GM10266 (cell line): Measurements from ENCODE around the gene TYW1.
"Not testable (repeated sequence)": the region's sequence is repeated elsewhere in the genome, so short reads cannot be mapped to it uniquely, and the experiment has no call there.

Source experiments
- DNase-seq: peaks from one replicate; pipeline ENCODE4 v3.0.0; 2012; ENCODE audit errors: extremely low spot score
- TF ChIP-seq, protein P1 (sequence below): IDR thresholded peaks from 2 replicates; pipeline ENCODE4 v1.5.1; 2012; ENCODE audit warnings: mild to moderate bottlenecking, low read depth; ENCODE audit not compliant: control insufficient read depth, insufficient read depth; ENCODE audit errors: missing control alignments

Gene TYW1

DNA sequence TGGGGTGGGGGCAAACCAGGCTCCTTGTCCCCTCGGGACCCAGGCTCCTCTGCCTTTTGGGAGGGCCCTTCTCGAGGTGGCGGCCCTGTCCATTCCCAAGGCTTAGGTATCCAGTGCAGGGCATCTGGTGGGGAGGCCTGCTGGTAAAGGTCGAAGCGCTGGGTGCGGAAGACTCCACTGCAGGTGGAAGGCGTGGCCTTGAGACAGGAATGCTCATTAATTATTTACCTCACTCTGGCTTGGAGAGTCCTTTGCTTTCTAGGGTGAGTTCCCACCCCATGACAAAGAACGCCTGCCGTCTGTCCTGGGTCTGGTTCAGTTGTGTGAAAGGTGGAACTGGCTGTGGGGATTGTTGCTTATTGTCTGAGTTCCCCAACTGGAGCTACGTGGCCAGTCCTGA, 92.6 kb downstream of the TYW1 start:
- not testable (repeated sequence) for DNase-seq

- DNase-seq: not testable (repeated sequence)
Measured at GRCh38 chr7:67091053-67091452, 94.4 kb downstream of the TYW1 start.

GRCh38 chr7:67098031-67098430, 101.4 kb downstream of the TYW1 start:
- DNase-seq: not testable (repeated sequence)

DNA sequence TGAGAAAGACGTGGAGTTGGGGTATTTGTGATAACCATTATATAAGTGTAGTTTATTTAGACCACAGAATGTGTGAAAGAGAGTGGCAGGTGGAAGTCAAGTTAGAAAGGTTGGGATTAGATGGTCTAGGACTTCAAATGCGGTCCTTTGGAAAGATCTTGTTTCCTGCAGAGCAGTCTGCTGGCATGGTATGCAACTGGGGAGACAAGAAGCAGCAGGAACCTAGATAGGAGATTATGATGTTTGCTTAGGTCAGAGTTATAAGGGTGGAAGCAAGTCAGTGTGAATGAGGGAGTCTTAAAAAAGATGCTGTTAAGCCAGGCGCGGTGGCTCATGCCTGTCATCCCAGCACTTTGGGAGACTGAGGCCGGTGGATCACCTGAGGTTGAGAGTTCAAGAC, 102.8 kb downstream of the TYW1 start:
- DNase-seq: not testable (repeated sequence)

GRCh38 chr7:67100038-67100437, 103.4 kb downstream of the TYW1 start:
- not testable (repeated sequence) for DNase-seq

- no peak for DNase-seq
- TF ChIP-seq, protein P1, sequence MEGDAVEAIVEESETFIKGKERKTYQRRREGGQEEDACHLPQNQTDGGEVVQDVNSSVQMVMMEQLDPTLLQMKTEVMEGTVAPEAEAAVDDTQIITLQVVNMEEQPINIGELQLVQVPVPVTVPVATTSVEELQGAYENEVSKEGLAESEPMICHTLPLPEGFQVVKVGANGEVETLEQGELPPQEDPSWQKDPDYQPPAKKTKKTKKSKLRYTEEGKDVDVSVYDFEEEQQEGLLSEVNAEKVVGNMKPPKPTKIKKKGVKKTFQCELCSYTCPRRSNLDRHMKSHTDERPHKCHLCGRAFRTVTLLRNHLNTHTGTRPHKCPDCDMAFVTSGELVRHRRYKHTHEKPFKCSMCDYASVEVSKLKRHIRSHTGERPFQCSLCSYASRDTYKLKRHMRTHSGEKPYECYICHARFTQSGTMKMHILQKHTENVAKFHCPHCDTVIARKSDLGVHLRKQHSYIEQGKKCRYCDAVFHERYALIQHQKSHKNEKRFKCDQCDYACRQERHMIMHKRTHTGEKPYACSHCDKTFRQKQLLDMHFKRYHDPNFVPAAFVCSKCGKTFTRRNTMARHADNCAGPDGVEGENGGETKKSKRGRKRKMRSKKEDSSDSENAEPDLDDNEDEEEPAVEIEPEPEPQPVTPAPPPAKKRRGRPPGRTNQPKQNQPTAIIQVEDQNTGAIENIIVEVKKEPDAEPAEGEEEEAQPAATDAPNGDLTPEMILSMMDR: no peak
Measured at GRCh38 chr7:67100956-67101361, 104.3 kb downstream of the TYW1 start.

DNA sequence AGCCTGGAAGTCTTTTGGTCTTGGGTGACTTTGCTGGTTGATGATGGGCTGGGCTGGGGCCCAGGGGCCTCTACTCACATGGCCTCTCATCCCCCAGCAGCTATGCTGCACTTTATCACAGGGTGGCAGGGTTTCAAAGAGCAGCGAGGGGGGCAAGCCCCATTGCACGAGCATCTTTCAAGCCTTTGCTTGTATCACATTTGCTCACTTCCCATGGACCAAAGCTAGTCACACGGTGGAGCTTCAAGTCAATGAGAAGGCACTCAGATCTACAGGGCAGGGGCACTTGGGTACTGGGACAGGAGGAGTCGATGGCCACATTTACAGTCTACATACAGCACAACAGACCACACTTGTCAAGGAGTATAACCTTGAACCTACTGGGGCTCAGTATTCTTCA, 108.3 kb downstream of the TYW1 start:
- DNase-seq: not testable (repeated sequence)

DNA sequence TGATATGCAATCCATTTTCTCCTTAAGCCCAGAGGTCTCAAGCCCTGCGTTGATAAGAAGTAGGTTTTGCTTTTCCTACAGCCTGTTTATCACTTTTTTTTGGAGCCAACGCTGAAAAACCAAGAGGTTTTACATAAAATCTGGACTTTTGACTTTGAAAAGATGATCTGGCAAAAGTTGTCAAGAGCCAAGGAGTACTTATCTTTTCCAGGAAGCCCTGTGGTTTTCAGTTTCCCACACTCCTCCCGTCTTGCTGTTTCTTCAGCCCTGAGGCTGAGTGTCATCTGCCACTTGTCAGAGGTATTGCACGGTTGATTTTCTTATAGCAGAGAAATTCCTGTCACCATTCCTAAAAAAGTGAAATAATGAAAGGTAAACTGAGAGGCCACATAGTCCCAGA, 108.7 kb downstream of the TYW1 start:
- TF ChIP-seq, protein P1: no peak

GRCh38 chr7:67106255-67106654, 109.6 kb downstream of the TYW1 start:
- not testable (repeated sequence) for DNase-seq

More for the DNA sequence above, 108.7 kb downstream of the TYW1 start:
- DNase-seq: no peak

- DNase-seq: not testable (repeated sequence)
Measured at GRCh38 chr7:67111342-67111741, 114.7 kb downstream of the TYW1 start.

GRCh38 chr7:67114483-67115246, 118.0 kb downstream of the TYW1 start:
- DNase-seq: not testable (repeated sequence)

DNA sequence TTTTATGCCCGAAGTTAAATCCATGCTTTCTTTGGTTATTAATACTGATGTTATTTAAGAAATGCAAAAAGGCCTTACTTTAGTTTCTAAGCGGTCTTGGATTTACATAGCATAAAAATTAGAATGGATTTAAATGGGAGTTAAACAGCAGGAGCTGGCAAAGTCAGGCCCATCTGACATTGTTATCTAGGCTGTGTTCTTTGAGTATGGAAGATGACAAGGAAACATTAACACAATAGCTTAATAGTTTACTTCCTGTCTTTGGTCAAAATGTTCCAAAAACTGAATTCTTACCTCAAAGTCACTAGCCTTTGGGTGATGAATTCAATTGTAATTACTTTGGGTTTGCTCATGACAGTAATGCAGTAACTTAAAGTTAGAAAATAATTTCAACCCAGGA, 123.9 kb downstream of the TYW1 start:
- DNase-seq: not testable (repeated sequence)

DNA sequence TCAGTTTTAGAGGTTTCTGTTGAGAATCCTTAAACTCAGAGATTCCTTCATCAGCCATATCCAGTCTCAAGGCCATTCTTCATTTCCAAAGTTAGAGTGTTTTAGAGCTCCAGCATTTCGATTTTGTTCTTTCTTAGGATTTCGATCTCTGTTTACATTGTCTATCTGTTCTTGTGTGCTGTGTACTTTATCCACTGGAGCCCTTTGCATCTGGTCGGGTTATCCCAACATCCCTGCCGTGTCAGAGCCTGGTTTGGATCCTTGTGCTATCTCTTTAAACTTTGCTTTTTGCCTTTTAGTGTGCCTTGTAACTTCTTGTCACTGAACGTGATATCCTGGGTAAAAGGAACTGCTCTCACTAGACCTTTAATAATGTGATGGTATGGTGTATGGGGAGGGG, 131.6 kb downstream of the TYW1 start:
- not testable (repeated sequence) for DNase-seq

GRCh38 chr7:67130766-67131165, 134.1 kb downstream of the TYW1 start:
- not testable (repeated sequence) for DNase-seq

DNA sequence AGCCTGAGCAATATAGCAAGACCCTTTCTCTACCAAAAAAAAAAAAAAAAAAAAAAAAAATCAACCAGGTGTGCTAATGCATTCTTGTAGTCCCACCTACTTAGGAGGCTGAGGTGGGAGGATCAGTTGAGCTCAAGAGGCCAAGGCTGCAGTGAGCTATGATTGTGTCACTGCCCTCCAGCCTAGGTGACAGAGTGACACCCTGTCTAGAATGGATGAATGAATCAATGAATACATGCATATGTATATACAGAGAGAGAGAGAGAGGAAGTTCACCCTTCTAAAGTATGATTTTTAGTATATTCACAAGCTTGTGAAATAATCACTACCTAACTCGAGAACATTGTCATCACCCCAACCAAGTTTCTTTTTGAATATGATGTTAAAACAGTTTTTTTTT, 138.3 kb downstream of the TYW1 start:
- DNase-seq: not testable (repeated sequence)

DNA sequence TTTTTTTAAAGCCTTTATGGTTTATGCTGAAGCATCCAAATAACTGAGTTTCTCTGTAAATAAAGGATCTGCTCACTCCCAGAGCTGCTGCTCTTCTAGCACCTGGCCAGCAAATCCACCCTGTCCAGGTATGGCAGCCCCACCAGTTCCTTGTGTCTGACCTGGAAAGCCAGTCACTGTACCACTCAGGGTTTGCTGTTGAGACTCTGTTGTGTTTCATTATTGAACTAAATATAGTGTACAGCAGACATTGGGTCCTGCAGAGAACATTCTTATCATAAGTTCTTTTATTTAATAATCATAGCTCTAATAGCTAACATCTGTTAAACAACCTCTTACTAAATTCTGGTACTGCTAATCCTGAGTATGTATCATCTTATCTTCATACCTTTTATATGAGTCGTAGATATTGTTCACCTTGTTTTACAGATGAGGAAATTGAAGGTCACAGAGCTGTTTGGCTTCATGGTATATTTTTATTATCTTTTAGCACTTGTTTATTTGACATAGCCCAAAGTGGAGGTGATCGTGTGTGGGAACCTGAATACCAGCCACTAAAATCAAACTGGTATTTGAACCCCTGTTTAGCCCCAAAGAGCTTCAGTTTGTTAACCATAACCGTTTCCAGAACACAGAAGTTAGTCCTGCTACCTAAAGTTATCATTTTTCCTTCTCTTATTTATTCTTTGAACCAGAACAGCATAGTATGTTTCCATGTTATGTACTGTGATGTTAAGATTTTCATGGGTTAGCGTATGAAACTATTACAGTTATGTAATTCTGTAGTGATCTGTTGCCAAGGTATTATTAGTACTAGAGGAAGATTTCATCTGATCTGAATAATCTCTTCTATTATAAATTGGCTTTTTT, 139.2 kb downstream of the TYW1 start:
- not testable (repeated sequence) for DNase-seq

DNA sequence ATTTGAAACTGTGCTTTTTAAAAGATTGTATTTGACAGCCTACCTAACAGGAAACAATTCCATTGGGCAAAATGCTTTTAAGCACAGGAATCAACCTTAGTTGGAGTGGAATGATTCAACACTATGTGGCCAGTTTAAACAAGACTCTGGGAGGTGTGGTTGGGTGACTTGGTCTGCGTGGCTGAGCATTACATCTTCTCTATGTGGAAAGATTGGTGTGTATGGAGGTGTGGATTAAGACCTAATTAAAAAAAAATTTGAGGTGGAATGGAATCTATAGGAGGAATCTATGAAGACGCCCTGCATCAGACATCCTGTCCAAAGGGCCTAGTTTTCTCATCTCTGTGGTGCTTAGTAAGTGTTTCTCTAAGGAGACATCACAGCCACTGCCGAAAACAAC, 140.9 kb downstream of the TYW1 start:
- DNase-seq: not testable (repeated sequence)

- not testable (repeated sequence) for DNase-seq
Measured at GRCh38 chr7:67139876-67140275, 143.2 kb downstream of the TYW1 start.

DNA sequence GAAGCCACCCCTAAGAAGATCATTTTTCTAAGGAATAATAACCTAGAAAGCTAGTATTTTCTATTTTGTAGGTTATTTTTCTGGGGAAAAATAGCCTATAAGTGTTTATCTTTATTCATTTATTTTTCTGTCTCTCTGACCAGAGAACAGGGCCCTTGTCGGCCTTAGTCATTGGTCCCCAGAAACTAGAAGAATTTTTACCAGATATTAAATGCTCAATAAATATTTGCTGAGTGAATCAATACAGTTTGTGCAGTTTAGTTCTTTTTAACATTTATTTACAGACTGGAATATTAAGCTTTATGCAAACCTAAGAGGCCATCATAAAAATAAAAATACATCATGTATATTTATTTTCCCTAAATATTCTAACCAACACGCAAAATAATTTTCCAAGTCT, 144.4 kb downstream of the TYW1 start:
- DNase-seq: not testable (repeated sequence)
